Spleen (tissue), 13 donors: ENCODE data around the gene HELZ2. TPM values are rescaled to one million over a fixed set of nuclear protein-coding genes. Genes with fewer than 3 reads are reported as not detected.

Source experiments
- DNase-seq: peaks from one replicate; pipeline ENCODE4 v3.0.0-alpha.2; 2020
- H3K27ac ChIP-seq, 8 donors: fragments of 200-600 bp; sonication (generic) in 7 of 8; 1 replicate in 4 of 8; 2 replicates in 4 of 8; pipeline versions ENCODE4 v1.5.0 to v1.8.0; 2016 to 2021; ENCODE audit warnings: inconsistent platforms in 4 of 8, mild to moderate bottlenecking in 4 of 8, moderate library complexity in 1 of 8
- H3K27me3 ChIP-seq, 7 donors: fragments of 200-600 bp; sonication (generic) in 6 of 7; replicated peaks in 1 of 7; 1 replicate in 4 of 7; 2 replicates in 3 of 7; pipeline versions ENCODE4 v1.5.0 to v1.8.0; 2016 to 2021; ENCODE audit warnings: inconsistent platforms in 3 of 7, mild to moderate bottlenecking in 1 of 7
- H3K36me3 ChIP-seq, 6 donors: fragments of 200-600 bp; sonication (generic) in 5 of 6; 1 replicate in 4 of 6; 2 replicates in 2 of 6; pipeline versions ENCODE4 v1.5.0 to v1.8.0; 2016 to 2021; ENCODE audit warnings: inconsistent platforms in 2 of 6
- H3K4me1 ChIP-seq, 6 donors: fragments of 200-600 bp; sonication (generic) in 5 of 6; 1 replicate in 3 of 6; 2 replicates in 3 of 6; pipeline versions ENCODE4 v1.5.0 to v1.8.0; 2016 to 2021; ENCODE audit warnings: inconsistent platforms in 3 of 6
- H3K4me3 ChIP-seq, 8 donors: fragments of 200-600 bp; sonication (generic) in 7 of 8; 1 replicate in 4 of 8; 2 replicates in 4 of 8; pipeline versions ENCODE4 v1.5.0 to v1.8.0; 2016 to 2021; ENCODE audit warnings: inconsistent platforms in 4 of 8, mild to moderate bottlenecking in 4 of 8, moderate library complexity in 2 of 8
- H3K9me3 ChIP-seq, 8 donors: fragments of 200-600 bp; sonication (generic) in 7 of 8; 1 replicate in 4 of 8; 2 replicates in 4 of 8; pipeline versions ENCODE4 v1.5.0 to v1.8.0; 2016 to 2021; ENCODE audit warnings: inconsistent platforms in 4 of 8
- POLR2A ChIP-seq, 3 donors: fragments of 450-650 bp; IDR thresholded peaks; one replicate each; pipeline ENCODE4 v1.5.1; 2017; ENCODE audit warnings: antibody characterized with exemption in 3 of 3, mild to moderate bottlenecking in 1 of 3
- POLR2AphosphoS5 ChIP-seq, 3 donors: sonication (generic); formaldehyde crosslinking; IDR thresholded peaks; one replicate each; pipeline ENCODE4 v1.5.1; 2017; ENCODE audit warnings: antibody characterized with exemption in 3 of 3
- WGBS, 5 donors: extraction: QIAGEN DNeasy Blood & Tissue Kit in 3 of 5; methylation state at CpG; one replicate each; pipeline versions ENCODE4 v1.1.5 to v1.1.7; 2013 to 2018; 5-methylcytosine and 5-hydroxymethylcytosine counted together
- intact Hi-C: fragments of 100-400 bp; cut with DNase I; formaldehyde crosslinking; loops from one replicate; pipeline ENCODE4 v1.15.0; 2023; ENCODE audit warnings: low total_unique reads
- long read RNA-seq, 2 donors: transcript quantifications; one replicate each; lab custom pipeline, GENCODE V29; 2026
- polyA plus RNA-seq, 3 donors: library from polyadenylated mRNA; stranded (reverse); fragments of 200-250 nt; gene quantifications; one replicate each; pipeline ENCODE4 v1.2.1, GENCODE V29; 2013
- total RNA-seq, 7 donors: library from RNA; depleted of rRNA in 3 of 7; stranded (reverse); fragments of >200 nt in 3 of 7; fragmentation: NEBNext Ultra II Directional in 4 of 7; extraction: Animal tissue kit (Norgen Biotek cat#: 25700) in 4 of 7; gene quantifications; one replicate each; pipeline versions ENCODE4 v1.1.0 to v1.2.1, GENCODE V29; 2016 to 2021
- TF ChIP-seq, protein P1 (sequence below), 11 experiments: fragments of 200-600 bp in 7 of 11; fragments of 450-650 bp in 4 of 11; sonication (generic) in 4 of 11; IDR thresholded peaks in 8 of 11; conservative IDR thresholded peaks in 3 of 11; 1 replicate in 7 of 11; 2 replicates in 4 of 11; pipeline versions ENCODE4 v1.4.0 to v1.8.0; 2016 to 2021; ENCODE audit warnings: antibody characterized with exemption in 11 of 11, inconsistent platforms in 4 of 11, mild to moderate bottlenecking in 1 of 11
- donor health status: healthy with polysubstance abuse.
- donor health status: DM: no; HTN: no; CAD: no; lungs with moderate emphysema.
- donor health status: DM: no; HTN: no; CAD: no.
- donor health status: Bipolar disorder and iron deficiency.
- donor health status: healthy.
- donor health status: DM: no; HTN: no; CAD: no.
- donor health status: DM: yes; HTN: yes; CAD: no.

Gene HELZ2, protein sequence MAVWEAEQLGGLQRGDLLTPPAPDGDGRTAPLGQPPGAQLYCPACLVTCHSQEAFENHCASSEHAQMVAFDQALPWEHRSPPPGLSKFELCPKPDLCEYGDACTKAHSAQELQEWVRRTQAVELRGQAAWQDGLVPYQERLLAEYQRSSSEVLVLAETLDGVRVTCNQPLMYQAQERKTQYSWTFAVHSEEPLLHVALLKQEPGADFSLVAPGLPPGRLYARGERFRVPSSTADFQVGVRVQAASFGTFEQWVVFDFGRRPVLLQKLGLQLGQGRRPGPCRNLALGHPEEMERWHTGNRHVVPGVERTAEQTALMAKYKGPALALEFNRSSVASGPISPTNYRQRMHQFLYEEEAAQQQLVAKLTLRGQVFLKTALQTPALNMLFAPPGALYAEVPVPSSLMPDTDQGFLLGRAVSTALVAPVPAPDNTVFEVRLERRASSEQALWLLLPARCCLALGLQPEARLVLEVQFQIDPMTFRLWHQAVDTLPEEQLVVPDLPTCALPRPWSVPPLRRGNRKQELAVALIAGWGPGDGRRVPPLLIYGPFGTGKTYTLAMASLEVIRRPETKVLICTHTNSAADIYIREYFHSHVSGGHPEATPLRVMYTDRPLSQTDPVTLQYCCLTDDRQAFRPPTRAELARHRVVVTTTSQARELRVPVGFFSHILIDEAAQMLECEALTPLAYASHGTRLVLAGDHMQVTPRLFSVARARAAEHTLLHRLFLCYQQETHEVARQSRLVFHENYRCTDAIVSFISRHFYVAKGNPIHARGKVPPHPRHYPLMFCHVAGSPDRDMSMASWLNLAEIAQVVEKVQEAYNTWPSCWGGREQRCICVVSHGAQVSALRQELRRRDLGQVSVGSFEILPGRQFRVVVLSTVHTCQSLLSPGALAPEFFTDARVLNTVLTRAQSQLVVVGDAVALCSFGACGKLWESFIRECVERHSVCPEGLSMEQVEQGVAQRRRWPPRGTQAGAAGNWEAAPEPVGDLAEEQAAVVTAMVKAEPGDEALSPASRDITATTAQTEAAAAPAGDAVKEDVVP (N-terminal part only)
- total RNA-seq (100 to 1,000 TPM in 1 of 7 donors, 10 to 100 TPM in 6; 56.5 to 120 (median 66.0) TPM), polyA plus RNA-seq (10 to 100 TPM in 1 of 3 donors, 1 to 10 TPM in 2; 4.3 to 21.2 (median 5.7) TPM)
- long read RNA-seq, donor 1 = 0 reads
- long read RNA-seq, donor 2, partial matches to known transcripts = 0 of 1 reads
- long read RNA-seq, donor 2, other reads (novel, unspliced or antisense) = 0 of 1 reads

- intact Hi-C loops = no loop called here
- WGBS, 5 donors = 8 to 62% (median 14%) methylated on average over 4 to 40 of the region's 40 CpGs
- TF ChIP-seq POLR2A (IDR thresholded peaks at IDR 0.05) (no peak), POLR2AphosphoS5 (IDR thresholded peaks at IDR 0.05) (peak; percentile 84 to 93 (median 87))
- TF ChIP-seq, protein P1, sequence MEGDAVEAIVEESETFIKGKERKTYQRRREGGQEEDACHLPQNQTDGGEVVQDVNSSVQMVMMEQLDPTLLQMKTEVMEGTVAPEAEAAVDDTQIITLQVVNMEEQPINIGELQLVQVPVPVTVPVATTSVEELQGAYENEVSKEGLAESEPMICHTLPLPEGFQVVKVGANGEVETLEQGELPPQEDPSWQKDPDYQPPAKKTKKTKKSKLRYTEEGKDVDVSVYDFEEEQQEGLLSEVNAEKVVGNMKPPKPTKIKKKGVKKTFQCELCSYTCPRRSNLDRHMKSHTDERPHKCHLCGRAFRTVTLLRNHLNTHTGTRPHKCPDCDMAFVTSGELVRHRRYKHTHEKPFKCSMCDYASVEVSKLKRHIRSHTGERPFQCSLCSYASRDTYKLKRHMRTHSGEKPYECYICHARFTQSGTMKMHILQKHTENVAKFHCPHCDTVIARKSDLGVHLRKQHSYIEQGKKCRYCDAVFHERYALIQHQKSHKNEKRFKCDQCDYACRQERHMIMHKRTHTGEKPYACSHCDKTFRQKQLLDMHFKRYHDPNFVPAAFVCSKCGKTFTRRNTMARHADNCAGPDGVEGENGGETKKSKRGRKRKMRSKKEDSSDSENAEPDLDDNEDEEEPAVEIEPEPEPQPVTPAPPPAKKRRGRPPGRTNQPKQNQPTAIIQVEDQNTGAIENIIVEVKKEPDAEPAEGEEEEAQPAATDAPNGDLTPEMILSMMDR (IDR thresholded peaks at IDR 0.05 in 8 of 11, conservative IDR thresholded peaks at IDR 0.05 in 3 of 11) = peak in 1 of 11 experiments; percentile 7
- H3K36me3 ChIP-seq = peaks cover 0 to 32% (median 12%) of the 10 kb centered on the region in 6 donors
- peaks cover 20 to 54% (median 44%) of the 10 kb centered on the region in 6 donors for H3K4me1 ChIP-seq
- peak; percentile 95 for DNase-seq
- no peaks in the 10 kb centered on the region for H3K9me3 ChIP-seq
- peak within 1 kb of the TSS; percentile 57 to 86 (median 68) for H3K4me3 ChIP-seq
- H3K27ac ChIP-seq = peak within 1 kb of the TSS; percentile 87 to 96 (median 92)
- H3K27me3 ChIP-seq = peaks cover 0 to 29% (median 0%) of the 10 kb centered on the region in 7 donors
Observed at GRCh38 chr20:63574156-63574828, at the start of gene HELZ2. HELZ2 (minus strand) TSS chr20:63574239; CDS start chr20:63572385, 1,854 bp downstream.

DNA sequence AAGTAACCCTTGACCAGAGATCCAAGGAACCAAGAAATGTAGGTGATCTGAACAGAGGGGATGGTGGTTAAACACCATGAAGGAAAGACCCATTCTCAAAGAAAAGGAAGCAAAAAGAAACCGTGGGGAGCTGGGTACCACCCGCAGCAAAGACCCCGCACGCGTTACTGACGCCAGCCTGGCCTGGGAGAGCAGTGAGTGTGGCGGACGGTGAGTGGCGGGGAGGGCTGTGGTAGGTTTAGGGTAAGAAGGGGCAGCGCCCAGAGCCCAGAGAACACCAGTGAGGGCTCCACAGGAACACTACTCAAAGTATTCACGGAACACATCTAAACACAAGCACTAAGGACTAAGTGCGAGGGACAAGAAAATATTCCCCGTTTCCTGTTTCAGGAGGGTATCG, 48.7 kb upstream of the HELZ2 start:
- H3K27ac ChIP-seq = no peak overlapping the region
- 90 to 94% (median 93%) methylated on average over 14 of the region's 14 CpGs for WGBS, 5 donors
- no peaks in the 10 kb centered on the region for H3K27me3 ChIP-seq
- peaks cover 0 to 27% (median 19%) of the 10 kb centered on the region in 6 donors for H3K36me3 ChIP-seq
- no peak for TF ChIP-seq POLR2AphosphoS5 (IDR thresholded peaks at IDR 0.05)
- TF ChIP-seq, protein P1 (IDR thresholded peaks at IDR 0.05 in 8 of 11, conservative IDR thresholded peaks at IDR 0.05 in 3 of 11) = no peak
- no peak for TF ChIP-seq POLR2A (IDR thresholded peaks at IDR 0.05)
- H3K4me1 ChIP-seq = peaks cover 6 to 66% (median 14%) of the 10 kb centered on the region in 6 donors
- intact Hi-C loops = no loop called here
- H3K4me3 ChIP-seq = no peak overlapping the region
- no peaks in the 10 kb centered on the region for H3K9me3 ChIP-seq
- DNase-seq = peak; percentile 58

DNA sequence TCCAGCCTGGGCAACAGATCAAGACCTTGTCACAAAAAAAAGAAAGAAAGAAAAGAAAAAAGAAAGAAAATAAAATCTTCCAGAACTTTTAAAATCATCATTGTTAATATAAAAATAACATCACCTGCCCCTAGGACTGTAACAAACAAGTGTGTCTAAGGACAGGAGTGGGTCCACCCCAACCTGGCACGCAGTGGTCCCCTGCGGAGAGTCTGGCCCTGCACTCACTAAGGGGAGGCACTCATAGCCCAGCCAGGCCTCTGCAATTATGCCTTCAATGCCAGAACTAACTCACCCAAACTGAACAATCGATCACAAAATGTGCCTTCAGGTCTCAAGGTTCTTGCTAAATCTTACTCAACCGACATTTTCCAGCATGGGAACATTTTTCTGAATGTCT, 48.1 kb upstream of the HELZ2 start:
- peak; percentile 64 for DNase-seq
- TF ChIP-seq, protein P1 (IDR thresholded peaks at IDR 0.05 in 8 of 11, conservative IDR thresholded peaks at IDR 0.05 in 3 of 11) = no peak
- TF ChIP-seq POLR2AphosphoS5 (IDR thresholded peaks at IDR 0.05) = no peak
- no peak for TF ChIP-seq POLR2A (IDR thresholded peaks at IDR 0.05)
- H3K4me1 ChIP-seq = peaks cover 6 to 70% (median 14%) of the 10 kb centered on the region in 6 donors
- H3K27ac ChIP-seq = no peak overlapping the region
- no peak overlapping the region for H3K4me3 ChIP-seq
- intact Hi-C loops = no loop called here
- H3K9me3 ChIP-seq = no peaks in the 10 kb centered on the region
- WGBS, 5 donors = 87 to 94% (median 89%) methylated on average over 4 of the region's 4 CpGs
- no peaks in the 10 kb centered on the region for H3K27me3 ChIP-seq
- H3K36me3 ChIP-seq = peaks cover 0 to 34% (median 25%) of the 10 kb centered on the region in 6 donors
